GM23338 (cell line): ENCODE results near the gene UBE2QL1.

Source experiments
- EZH2 ChIP-seq: fragments of 200-600 bp; sonication (generic); IDR thresholded peaks from one replicate; pipeline ENCODE4 v1.8.0; 2017; ENCODE audit warnings: antibody characterized with exemption, mild to moderate bottlenecking, low read depth; ENCODE audit not compliant: unreplicated experiment
- POLR2AphosphoS5 ChIP-seq: IDR thresholded peaks from 2 replicates; pipeline ENCODE4 v1.6.1; 2016; ENCODE audit warnings: antibody characterized with exemption, low read depth
- STAT1 ChIP-seq: IDR thresholded peaks from one replicate; pipeline ENCODE4 v1.6.1; 2016; ENCODE audit warnings: antibody characterized with exemption; ENCODE audit not compliant: unreplicated experiment
- TF ChIP-seq, protein P1 (sequence below), 2 experiments: fragments of 200-600 bp in 1 of 2; sonication (generic) in 1 of 2; conservative IDR thresholded peaks; 2 replicates each; pipeline versions ENCODE4 v1.5.1 to v1.6.1; 2016 to 2017; ENCODE audit warnings: antibody characterized with exemption in 2 of 2, low read depth in 2 of 2, mild to moderate bottlenecking in 2 of 2, moderate library complexity in 1 of 2

DNA sequence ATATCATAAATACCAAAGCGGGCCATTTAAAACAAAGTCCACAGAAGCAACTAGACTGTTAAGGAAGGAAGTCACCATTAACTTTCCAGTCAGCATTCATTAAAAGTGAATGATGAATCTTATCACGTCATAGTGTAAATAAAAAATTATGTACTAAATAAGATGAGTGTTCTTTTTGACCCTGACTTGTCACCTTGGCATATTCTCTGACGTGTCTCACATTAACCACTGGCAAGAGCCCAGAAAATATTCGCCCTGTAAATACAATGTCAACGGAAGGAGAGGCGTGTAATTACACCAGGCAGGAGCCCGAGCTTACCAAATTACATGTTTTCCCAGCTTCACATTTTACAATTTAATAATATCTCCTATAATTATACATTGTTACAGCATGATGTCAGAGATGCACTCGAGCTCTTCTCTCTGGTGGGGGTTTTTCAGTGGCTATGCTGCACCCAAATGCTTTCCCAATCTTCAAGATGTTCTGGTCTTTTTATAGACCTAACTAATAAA is 29.3 kb upstream of the UBE2QL1 start:
- TF ChIP-seq POLR2AphosphoS5 (no peak), STAT1 (no peak), EZH2 (no peak)
- TF ChIP-seq, protein P1, sequence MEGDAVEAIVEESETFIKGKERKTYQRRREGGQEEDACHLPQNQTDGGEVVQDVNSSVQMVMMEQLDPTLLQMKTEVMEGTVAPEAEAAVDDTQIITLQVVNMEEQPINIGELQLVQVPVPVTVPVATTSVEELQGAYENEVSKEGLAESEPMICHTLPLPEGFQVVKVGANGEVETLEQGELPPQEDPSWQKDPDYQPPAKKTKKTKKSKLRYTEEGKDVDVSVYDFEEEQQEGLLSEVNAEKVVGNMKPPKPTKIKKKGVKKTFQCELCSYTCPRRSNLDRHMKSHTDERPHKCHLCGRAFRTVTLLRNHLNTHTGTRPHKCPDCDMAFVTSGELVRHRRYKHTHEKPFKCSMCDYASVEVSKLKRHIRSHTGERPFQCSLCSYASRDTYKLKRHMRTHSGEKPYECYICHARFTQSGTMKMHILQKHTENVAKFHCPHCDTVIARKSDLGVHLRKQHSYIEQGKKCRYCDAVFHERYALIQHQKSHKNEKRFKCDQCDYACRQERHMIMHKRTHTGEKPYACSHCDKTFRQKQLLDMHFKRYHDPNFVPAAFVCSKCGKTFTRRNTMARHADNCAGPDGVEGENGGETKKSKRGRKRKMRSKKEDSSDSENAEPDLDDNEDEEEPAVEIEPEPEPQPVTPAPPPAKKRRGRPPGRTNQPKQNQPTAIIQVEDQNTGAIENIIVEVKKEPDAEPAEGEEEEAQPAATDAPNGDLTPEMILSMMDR (conservative IDR thresholded peaks at IDR 0.05; ENCODE audit: low read depth in 2 of 2): no peak
